HG03025 (cell line): ENCODE results near the gene ANKRD52.
"Not testable (repeated sequence)": the region's sequence is repeated elsewhere in the genome, so short reads cannot be mapped to it uniquely, and the experiment has no call there.

Source experiments
- ATAC-seq: cut with Tn5 transposase; IDR thresholded peaks from one replicate; pipeline ENCODE4 v1.9.1; 2021; ENCODE audit warnings: mild to moderate bottlenecking, moderate library complexity; ENCODE audit not compliant: unreplicated experiment, low FRiP score

The ANKRD52 gene

GRCh38 chr12:56258068-56258819 is at the start of gene ANKRD52:
TSS of gene ANKRD52 (minus strand) at chr12:56258384. CDS start at chr12:56258269, 115 bp downstream.
- peak; percentile 68 for ATAC-seq

DNA sequence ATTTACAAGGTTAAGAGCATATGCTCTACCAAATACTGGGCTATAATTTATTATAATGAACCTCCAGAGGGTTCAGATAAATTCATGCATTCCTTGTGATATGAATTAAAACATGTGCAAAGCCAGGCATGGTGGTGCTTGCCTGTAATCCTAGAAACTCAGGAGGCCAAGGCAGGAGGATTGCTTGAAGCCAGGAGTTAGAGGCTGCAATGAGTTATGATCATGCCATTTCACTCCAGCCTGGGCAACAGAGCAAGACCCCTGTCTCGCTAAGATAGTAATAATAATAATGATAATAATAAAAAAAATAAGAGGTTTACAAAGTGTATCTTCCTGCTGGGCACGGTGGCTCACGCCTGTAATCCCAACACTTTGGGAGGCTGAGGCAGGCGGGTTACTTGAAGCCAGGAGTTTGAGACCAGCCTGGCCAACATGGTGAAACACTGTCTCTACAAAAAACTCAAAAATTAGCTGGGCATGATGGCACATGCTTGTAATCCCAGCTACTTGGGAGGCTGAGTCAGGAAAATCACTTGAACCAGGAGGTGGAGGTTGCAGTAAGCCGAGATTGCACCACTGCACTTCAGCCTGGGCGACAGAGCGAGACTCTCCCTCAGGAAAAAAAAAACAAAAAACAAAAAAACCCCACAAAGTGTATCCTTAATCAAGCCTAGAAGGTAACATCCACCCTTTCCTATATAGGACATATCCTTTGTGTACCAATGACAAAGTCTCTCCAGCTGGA is 49.2 kb upstream of the ANKRD52 start:
- ATAC-seq, result no peak

DNA sequence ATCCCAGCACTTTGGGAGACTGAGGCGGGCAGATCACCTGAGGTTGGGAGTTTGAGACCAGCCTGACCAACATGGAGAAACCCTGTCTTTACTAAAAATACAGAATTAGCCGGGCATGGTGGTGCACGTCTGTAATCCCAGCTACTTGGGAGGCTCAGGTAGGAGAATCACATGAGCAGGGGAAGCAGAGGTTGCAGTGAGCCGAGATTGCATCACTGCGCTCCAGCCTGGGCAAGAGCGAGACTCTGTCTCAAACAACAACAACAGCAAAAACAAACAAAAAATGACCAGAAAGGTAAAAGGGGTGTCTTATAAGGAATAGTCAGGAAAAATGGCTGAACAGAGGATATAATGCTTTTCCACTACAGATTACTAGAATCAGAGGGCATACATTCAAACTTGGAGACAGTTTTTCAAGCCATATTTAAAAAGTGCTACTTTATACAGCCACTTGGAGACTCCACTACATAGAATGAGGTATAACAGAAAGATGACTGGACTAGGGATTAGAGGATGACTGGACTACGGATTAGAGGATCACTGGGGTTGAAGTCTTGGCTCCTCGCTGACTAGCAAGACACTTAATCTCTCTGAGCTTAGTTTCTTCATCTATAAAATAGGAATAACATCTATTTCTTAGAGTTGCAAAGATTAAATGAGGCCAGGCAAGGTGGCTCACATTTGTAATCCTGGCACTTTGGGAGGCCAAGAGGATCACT is 46.8 kb upstream of the ANKRD52 start:
- no peak for ATAC-seq

- no peak for ATAC-seq
Observed at GRCh38 chr12:56304276-56304675, 46.1 kb upstream of the ANKRD52 start.

DNA sequence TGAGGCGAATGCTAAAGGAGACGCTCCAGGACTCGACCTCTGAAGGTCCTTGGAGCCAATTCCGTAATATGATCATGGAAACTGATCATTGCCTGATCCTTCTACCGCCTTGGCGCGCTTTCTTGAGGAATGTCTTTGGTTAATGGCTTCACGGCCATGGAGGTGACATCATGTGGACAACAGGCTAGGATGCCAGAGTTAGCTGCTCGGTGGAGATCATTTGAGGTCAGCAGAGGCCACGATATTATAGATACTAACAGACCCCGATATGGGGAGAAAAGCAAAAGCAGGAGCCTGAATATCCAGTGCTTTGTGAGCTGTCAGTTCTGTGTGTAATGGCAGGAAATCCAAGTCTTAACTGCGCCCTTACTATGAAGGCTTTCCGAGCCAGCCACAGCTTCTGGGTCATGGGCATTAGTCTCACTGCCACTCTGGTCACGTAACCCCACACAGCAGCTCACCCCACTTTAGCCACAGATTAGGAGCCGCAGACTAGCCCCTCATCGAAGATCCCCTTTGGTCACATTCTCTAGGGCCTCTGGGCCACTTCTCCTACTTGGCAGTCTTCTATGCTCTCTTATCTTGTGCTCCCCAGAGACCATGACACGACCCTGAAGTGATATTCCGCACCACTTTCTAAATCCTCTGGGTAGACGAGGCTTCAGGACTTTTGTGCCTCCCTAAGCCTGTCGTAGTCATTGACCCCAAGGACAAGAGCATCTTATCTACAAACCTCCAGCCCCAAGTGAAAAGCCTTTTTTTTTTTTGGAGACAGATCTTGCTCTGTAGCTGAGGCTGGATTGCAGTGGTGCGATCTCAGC is 42.7 kb upstream of the ANKRD52 start:
- ATAC-seq, result no peak

- ATAC-seq, result peak; percentile 88
Observed at GRCh38 chr12:56299853-56300643, 41.9 kb upstream of the ANKRD52 start, which contains the start of gene CS. TSS of gene CS (minus strand) at chr12:56300330. CDS start at chr12:56300201, 129 bp downstream.

DNA sequence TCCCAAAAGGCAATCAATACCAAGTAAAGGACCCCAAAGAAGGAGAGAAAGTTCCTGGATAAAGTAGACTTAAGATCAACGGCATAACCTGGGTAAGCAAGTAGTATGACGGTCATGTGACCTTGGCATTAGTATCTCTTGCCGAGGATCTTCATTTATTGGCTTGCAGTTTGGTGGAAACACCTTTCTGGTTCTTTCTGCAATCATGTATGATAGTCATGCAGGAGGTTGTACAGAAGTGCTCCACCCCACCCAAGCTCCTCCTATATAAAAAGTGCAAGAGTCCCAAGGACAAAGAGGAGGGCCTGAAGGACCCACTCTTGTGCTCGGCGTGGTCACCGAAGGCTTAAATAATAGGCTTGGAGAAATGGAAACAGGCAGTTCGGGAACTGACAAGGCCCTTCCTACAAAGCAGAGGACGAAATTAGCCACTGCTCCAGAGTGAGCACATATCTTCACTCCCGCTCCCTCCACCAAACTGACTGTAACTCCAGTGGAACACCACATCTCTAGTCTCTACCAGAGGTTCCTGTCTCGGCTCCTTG is 41.2 kb upstream of the ANKRD52 start:
- no peak for ATAC-seq

GRCh38 chr12:56298828-56299227 is 40.6 kb upstream of the ANKRD52 start:
- ATAC-seq, result no peak

GRCh38 chr12:56297400-56297799 is 39.2 kb upstream of the ANKRD52 start:
- ATAC-seq, result no peak

- ATAC-seq, result no peak
Observed at GRCh38 chr12:56296295-56296694, 38.1 kb upstream of the ANKRD52 start.

DNA sequence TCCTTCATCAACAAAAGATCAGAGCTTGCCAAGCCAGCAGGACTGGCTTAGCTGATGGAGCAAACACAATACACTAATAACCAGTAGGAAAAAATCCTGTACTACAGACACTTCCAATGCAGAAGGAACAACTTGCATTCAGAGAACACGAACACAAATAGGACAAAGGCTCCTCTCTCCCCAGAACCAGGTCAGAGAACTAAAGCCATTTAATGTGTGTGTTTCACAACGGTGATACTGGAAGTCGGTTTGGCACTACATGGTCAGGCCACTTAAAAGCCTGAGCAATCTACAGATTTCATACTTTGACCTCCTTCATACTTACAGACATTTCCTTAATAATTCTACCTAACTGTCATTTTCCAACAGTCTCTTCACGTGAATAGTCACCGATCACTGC is 35.6 kb upstream of the ANKRD52 start:
- ATAC-seq, result no peak

GRCh38 chr12:56288705-56289387 is 30.7 kb upstream of the ANKRD52 start:
- ATAC-seq, result no peak

- no peak for ATAC-seq
Observed at GRCh38 chr12:56286044-56286830, 28.1 kb upstream of the ANKRD52 start.

DNA sequence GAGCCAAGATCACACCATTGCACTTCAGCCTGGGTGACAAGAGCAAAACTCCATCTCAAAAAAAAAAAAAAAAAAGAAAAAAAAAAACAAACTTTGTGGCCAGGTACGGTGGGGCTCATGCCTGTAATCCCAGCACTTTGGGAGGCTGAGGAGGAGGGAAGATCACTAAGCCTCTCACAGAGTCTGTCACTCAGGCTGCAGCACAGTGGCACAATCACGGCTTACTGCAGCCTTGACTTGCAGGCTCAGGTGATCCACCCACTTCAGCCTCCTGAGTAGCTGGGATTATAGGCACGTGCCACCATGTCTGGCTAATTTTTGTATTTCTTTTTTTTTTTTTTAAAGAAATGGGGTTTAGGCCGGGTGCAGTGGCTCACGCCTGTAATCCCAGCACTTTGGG is 26.1 kb upstream of the ANKRD52 start:
- ATAC-seq, result not testable (repeated sequence)

DNA sequence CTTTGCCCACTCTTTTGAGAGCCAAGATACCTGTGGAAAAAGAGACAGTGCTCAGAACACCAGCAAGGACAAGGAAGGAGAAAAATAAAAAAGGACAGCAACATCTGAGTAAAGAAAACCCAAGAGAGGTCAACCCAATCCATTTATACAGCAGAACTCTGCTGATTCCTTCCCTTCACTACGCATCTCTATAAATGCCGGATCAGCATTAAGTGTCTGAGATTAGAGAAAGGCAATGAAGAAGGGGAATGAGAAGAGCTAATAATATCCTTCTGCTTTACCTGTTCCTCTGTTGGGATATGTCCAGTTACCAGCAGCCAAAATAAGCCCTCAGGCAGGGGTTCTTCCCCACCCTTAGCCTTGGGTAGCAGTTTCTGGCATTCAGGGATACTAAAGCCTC is 24.4 kb upstream of the ANKRD52 start:
- no peak for ATAC-seq

DNA sequence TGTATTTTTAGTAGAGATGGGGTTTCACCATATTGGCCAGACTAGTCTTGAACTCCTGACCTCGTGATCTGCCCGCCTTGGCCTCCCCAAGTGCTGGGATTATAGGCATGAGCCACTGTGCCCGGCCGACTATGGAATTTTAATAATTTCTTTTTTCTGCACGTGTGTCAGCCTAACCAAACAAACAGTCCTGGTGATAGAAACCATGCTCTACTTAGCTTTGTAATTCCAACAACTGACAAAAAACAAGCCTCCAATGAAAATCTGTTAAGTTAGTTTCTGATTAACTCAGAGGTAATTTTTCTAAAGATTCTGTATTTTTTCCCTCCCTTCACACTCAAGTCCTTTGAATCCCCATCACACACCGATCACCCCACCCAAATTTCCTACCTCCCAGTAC is 23.8 kb upstream of the ANKRD52 start:
- ATAC-seq, result no peak

DNA sequence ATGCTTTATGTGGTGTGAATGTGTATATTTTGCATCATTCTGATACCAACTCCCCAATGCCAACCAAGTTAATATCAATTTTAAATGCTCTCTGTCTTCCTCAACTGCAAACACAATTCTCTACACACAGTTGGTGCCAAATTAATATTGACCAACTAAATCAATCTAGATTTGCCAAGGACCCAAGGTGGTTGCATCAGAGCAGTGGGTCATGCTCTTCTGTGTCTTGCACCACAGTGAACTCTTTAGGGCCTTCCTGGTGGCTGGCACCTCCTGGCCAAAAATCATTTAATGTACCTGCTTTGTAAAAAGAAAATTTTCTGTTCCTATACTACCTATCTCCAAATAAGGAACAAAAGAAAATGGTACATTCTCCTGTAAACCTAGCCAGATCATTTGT is 22.7 kb upstream of the ANKRD52 start:
- no peak for ATAC-seq

DNA sequence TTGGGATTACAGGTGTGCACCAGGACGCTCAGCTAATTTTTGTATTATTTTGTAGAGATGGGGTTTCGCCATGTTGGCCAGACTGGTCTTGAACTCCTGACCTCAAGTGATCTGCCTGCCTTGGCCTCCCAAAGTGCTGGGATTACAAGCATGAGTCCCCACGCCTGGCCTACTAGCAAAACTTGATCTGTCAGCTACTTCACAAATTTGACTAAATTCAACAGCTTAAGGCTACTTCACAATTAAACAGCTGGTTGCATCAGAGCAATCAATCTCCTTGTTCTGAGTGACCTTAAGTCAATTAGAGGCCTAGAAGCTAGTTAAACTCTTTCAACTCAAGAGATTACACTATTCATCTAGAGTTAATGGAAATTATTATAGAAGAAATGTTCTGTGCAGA is 20.7 kb upstream of the ANKRD52 start:
- no peak for ATAC-seq
